HG02938 (cell line): Measurements from ENCODE around the gene C9orf72.
A peak's percentile ranks its signal among the peaks of the same experiment; 100 is the strongest.
"Not testable (repeated sequence)": the region's sequence is repeated elsewhere in the genome, so short reads cannot be mapped to it uniquely, and the experiment has no call there.

Experiments
- ATAC-seq: cut with Tn5 transposase; IDR thresholded peaks from one replicate; pipeline ENCODE4 v1.9.1; 2021; ENCODE audit warnings: mild to moderate bottlenecking, moderate library complexity; ENCODE audit not compliant: unreplicated experiment

Gene C9orf72, protein sequence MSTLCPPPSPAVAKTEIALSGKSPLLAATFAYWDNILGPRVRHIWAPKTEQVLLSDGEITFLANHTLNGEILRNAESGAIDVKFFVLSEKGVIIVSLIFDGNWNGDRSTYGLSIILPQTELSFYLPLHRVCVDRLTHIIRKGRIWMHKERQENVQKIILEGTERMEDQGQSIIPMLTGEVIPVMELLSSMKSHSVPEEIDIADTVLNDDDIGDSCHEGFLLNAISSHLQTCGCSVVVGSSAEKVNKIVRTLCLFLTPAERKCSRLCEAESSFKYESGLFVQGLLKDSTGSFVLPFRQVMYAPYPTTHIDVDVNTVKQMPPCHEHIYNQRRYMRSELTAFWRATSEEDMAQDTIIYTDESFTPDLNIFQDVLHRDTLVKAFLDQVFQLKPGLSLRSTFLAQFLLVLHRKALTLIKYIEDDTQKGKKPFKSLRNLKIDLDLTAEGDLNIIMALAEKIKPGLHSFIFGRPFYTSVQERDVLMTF

DNA sequence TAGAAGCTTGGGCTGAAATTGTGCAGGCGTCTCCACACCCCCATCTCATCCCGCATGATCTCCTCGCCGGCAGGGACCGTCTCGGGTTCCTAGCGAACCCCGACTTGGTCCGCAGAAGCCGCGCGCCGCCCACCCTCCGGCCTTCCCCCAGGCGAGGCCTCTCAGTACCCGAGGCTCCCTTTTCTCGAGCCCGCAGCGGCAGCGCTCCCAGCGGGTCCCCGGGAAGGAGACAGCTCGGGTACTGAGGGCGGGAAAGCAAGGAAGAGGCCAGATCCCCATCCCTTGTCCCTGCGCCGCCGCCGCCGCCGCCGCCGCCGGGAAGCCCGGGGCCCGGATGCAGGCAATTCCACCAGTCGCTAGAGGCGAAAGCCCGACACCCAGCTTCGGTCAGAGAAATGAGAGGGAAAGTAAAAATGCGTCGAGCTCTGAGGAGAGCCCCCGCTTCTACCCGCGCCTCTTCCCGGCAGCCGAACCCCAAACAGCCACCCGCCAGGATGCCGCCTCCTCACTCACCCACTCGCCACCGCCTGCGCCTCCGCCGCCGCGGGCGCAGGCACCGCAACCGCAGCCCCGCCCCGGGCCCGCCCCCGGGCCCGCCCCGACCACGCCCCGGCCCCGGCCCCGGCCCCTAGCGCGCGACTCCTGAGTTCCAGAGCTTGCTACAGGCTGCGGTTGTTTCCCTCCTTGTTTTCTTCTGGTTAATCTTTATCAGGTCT lies at the start of gene C9orf72:
TSS of gene C9orf72 (minus strand) at position 564 of the 716 bp plus-strand sequence. CDS start 6,361 bp downstream, outside the sequence.
- ATAC-seq: peak; percentile 34

DNA sequence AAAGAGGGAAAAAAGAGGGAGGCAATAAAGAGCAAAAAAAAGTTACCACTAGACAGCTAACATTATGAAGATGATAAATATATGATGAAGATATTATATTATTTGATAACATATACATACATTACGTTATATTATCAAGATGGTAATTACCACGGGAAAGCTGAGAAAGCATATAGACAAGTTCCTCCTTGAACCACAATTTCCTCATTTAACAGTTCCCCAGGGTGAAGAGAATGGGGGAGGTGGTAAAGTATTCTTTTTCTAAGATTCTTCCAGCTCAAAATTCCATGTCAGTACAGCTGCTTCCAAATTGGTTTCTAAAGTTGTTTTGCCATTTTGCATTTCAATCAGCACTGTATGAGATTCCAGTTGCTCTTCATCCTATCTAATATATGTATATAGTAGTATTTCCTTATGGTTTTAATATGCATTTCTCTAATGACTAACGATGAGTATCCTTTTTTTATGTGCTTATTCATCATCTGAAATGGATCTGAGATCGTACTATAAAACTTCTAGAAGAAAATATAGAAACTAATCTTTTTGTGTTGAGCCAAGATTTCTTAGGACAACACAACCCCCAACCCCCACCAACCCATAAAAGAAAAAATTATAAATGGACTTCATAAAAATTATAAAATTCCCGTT lies 49.5 kb upstream of the C9orf72 start:
- ATAC-seq: no peak

DNA sequence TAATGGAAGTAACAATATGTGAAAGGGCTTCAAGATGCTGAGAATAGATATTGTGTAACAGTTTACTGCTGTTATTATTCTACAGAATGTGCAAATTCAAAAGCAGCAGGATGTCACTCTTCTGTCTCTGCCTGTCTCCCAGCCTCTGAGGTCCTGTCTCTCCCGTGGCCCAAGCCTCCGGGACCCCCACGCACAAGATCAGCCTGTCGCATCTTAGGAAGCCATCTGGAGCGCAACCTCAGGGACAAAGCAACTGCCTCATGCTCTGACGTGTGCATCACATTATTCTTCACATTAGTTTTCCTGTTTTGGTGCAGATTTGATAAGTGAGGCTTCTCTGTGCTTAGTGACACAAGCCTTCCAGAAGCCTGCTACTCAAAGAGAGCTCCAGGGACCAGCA lies 46.5 kb upstream of the C9orf72 start:
- ATAC-seq: no peak

DNA sequence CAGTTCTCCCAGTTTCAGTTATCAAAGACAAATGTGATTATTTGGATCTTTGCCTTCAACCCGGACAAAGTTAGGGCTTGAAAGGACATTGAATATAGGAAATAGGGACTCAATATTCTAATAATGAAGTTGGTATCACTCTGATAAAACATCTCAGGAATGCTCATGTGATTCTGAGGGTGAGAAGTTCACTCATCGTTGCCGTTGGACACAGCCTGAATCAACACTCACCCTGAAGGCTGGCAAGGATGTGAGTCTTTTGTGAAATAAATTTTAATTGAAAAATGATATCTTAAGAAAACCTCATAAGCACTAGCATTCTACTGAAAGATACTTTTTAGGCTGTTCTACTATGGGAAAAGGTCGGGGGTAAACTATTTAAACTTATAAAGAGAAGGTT lies 44.8 kb upstream of the C9orf72 start:
- ATAC-seq: no peak

DNA sequence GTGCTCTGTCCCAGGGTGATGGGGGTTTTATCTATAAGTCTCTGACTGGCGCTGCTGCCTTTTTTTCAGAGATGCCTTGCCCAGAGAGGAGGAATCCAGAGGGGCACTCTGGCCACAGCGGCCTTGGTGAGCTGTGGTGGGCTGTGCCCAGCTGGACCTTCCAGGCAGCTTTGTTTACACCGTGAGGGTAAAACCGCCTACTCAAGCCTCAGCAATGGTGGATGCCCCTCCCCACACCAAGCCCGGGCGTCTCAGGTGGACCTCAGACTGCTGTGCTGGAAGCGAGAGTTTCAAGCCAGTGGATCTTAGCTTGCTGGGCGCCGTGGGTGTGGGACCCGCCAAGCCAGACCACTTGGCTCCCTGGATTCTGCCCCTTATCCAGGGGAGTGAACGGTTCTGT lies 41.3 kb upstream of the C9orf72 start:
- ATAC-seq: no peak

DNA sequence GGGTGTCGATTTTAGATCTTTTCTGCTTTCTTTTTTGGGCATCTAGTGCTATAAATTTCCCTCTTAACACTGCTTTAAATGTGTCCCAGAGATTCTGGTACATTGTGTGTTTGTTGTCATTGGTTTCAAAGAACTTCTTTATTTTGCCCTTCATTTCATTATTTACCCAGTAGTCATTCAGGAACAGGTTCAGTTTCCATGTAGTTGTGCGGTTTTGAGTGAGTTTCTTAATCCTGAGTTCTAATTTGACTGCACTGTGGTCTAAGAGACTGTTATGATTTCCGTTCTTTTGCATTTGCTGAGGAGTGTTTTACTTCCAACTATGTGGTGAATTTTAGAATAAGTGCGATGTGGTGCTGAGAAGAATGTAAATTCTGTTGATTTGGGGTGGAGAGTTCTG lies 38.8 kb upstream of the C9orf72 start:
- ATAC-seq: not testable (repeated sequence)

DNA sequence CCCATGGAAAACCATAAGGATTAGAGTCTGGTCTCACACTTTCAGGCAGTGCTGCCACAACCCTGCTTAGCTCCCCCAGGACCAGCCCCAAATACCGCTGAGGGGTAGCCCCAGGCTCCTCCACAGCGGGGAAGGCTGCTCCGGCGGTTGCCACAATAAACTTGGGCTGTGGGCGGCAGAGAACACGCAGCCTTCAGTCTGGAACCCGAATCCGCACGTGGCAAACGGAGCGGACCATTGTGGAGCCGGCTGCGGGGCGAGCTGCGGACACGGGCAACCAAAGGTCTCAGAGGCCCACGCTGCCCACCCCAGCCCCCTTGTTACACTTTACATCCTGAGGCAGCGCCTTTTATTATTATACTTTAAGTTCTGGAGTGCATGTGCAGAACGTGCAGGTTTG lies 37.3 kb upstream of the C9orf72 start:
- no peak for ATAC-seq

DNA sequence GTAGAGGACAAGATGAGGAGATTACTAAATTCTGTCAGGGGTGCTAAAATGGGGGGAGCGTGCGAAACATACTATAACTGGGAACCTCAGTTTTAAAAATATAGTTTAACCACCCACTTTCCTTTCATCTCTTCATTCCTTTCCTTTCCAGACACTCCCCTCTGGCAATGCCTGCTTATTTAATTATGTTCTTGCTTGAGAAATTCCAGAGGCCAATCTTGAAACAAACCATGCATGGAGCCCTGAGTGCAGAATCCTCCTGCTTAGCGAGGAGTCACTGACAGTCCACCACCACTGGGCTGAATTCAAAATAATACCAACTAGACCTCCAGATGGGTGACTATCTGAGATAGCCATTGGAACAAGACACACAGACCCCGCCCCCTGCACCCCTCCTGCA lies 29.7 kb upstream of the C9orf72 start:
- no peak for ATAC-seq

DNA sequence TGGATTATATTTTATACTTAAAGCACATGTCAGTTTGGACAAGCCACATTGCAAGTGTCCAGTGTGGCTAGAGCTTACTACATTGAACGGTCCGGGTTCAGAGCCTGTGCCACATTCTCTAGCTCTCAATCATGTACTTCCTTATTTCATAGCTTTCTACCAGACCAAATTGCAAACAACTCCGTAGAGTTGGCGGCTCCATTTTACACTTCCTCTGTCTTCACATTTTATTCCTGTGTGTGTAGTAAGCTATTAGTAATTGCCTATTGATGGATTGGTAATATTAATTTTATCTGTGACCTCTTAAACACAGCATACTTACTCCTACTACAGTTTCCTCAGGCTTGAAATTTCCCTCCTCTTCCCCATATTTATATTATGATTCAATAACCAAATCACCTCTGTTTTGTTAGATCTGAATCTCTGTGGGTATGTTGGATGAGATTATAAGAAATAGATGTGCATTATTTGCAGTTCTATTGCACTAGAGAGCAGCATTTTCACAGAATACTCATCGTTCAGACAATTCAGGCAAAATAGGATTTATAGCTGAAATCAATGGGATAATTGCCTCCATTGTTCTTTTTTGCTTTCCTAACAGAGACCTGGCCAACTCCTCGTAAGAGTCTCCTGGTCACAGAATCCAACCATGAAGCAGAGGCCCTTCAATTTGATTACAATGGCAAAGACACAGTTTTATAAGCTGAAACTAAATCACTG lies 29.0 kb upstream of the C9orf72 start:
- no peak for ATAC-seq

DNA sequence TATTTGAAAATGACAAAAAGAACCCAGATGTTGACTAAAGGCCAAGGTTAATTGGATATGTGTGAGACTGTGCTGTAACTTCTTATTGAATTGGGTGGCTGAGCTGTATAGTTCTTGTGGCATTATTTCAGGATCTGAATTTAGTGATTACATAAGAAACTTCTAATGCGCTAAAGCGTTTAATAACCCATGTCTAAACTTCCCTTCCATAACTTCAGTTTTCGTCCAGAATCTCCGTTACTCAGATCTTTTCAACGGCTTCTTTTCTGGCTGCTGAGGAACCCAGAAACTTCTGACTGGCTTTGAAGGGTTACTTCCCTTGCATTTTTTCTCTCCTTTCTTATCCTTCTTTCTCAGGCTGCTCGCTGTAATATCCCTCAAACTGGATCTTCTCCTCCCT lies 28.1 kb upstream of the C9orf72 start:
- ATAC-seq: no peak

DNA sequence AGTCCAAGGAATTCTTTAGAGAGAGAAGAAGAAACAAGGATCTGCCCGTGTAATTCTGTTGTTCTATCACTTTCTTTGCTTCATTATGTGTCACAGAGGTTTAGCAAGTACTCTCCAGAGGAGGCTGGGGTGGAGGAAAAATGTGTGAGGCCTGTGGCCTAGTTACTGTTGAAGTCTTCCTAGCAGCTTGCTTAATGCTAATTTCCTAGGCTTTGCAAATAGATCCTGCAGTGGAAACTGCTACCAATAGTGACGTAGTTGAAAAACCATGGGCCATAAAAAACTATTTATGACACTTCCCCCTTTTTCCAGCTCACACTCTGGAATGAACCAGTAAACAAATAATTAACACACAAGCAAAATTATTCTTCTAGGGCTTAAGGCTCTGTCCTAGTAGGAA lies 27.0 kb upstream of the C9orf72 start:
- ATAC-seq: no peak

DNA sequence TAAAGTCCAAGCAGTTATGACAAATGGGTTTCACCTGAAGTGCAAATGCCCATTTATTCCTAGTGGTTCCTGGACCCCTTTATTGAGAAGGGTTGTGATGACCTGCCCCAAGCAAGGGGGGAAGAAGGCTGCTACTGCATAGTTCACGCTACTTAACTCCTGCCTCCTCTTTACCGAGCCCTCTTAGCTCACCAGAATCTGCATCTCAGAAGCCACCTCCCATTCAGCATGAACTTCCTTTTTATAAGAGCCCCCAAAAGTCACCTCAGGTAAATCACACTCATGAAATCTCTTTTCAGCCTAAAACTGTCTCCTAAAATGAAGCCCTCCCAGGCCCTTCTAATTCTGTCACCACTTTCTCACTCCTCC lies 26.6 kb upstream of the C9orf72 start:
- no peak for ATAC-seq

DNA sequence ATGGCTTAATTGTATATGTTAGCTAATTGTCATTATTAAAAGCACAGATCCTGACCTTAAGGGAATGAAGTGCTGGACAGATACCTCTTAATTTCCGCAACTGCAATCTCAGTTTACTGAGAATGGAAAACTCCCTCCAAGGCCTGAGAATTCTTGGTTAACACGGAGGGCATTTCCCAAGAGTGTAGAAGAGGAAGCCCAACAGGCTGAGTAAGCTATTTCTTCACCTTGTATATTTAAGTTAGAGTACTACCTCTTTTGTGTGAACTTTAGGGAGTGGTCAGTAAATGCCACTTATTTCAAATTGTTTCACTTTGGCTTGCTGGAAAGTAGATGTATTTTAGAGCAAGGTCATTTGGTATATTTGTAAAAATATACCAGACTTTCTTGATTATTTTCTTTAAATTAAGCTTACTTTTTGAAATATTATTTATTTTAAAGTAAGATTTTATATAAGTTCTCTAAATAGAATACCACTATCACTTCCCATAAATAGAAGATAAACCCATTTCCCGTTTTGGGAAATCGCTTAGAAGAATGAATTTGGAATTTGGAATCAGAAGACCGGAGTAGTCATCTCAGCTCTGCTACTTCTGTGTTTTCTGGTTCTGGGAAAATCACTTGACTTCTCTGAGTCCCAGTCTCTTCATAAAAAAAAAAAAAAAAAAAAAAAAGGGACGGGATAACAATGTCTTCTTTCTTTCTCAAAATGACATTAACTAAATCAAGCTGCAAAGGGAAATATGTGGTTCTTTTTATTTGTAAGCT lies 26.0 kb upstream of the C9orf72 start:
- no peak for ATAC-seq

DNA sequence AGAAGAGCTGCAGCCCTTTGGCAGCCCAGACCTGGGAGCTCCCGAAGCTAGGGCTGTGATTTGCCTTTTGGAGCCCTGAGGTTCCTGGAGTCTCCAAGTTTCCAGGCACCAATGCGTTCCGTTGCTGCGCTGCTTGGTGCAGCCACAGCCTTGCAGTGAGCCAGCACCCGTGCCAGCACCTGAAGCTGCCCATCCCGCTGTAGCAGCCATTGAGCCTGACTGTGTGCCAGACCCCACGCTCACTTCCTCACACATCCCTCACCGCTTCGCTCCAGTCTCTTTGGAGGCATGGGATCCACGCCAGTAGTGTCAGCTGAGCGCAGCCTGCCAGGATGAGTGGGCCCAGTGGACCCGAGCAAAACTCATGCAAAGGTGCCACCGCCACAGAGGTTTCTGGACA lies 22.5 kb upstream of the C9orf72 start:
- no peak for ATAC-seq

DNA sequence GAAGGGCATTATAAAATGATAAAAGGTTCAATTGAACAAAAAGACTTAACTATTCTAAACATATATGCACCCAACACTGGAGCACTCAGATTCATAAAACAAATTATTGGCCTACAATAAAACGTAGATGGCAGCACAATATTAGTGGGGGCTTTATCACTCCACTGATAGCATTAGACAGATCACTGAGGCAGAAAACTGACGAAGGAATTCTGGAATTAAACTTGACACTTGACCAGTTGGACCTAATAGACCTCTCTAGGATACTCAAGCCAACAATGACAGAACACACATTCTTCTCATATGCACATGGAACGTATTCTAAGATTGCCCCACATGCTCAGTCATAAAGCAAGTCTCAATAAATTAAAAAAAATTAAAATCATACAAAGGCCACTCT lies 18.4 kb upstream of the C9orf72 start:
- ATAC-seq: no peak

DNA sequence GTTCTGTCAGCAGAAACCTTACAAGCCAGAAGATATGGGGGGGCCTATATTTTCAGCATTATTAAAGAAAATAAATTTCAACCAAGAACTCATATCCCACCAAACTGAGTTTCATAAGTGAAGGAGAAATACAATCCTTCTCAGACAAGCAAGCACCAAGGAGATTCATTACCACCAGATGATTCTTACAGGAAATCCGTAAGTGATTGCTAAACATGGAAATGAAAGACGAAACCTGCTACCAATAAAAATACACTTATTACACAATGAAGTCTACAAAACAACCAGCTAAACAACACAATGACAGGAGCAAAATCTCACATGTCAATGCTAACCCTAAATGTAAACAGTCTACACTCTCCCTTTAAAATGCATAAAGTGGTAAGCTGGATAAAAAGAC lies 17.8 kb upstream of the C9orf72 start:
- no peak for ATAC-seq

DNA sequence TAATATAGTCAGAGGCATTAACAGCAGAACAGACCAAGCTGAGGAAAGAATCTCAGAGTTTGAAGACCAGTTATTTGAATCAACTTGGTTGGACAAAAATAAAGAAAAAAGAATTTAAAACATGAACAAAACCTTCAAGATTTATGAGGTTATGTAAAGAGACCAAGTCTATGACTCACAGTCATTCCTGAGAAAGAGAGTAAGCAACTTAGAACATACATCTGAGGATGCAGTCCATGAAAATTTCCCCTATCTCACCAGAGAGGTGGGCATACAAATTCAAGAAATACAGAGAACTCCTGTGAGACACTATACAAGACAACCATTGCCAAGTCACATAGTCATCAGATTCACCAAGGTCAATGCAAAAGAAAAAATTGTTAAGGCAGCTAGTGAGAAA lies 17.4 kb upstream of the C9orf72 start:
- no peak for ATAC-seq

DNA sequence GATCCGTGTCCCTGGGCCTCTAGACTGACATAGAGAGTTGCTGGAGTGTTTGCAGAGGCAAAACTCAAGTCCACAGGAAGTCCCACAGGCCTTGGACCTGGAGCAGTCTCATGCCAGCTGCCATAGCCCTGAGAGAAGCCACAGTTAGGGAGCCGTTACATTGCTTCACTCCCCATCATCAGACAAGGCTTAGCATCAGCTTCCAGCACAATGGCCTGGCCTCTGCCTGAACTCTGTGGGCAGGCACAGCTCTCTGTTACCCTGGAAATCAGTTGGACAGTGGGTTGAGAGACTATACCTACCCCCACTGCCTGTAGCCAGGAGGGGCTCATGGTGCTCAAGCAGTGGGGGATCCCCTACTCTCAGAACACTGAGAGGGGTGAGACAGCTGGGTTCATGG lies 16.2 kb upstream of the C9orf72 start:
- no peak for ATAC-seq

DNA sequence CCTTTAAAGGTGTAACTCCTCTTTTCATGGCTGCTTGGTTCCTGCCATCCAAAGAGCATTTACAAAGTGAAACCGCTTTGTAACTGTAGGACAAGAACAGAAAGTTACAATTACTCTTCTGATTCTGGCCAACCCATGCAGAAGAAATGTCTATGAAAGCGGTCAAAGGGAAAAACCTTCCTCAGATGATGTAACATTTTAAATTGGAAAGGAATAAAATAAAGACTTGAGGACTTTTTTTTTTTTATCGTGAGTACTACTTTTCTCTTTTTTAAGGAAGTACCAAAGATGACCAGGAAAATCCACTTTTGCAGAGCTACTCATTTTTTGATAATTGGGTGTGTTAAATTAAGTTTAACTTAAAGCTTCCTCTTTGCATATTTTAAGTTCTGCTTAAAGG lies 13.0 kb upstream of the C9orf72 start:
- ATAC-seq: peak; percentile 48

DNA sequence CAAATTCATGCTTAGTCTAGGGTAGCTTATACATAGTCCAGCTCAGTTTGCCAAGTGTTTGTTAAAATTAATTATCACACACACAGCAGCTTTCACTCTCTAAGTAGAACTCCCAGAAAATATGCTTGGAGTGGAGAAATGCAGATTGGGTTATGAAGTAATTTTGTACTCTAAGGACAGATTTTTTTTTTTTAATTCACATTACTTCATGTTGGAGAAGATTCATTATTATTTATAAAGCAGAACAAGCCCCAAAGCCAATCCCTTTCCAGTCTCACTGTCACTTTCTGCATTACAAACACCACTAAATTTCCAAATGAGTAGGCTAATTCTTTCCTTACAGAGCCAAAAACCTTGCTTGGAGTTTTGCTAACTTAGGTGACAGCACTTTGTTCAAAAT lies 11.7 kb upstream of the C9orf72 start:
- ATAC-seq: no peak
